ENCODE results near the gene VSIG10L.

Gene VSIG10L

DNA sequence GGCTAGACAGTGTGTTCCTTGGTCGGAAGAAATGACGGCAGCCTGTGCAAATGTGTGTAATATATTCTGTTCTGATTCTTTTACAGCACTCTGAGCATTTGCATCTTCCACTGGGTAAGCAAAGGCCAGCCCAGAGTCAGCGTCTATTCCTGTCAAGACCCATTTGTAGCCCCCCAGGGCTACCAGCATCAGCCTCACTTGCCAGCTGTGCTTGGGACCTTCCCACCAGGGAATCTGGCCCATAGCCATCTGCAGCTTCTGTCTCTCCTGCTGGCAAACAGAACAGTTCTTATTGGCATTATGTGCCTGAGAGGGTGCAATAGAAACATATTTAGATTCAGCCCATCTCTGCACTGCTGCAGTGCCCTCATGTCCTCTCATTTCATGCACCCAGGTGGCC, 36.5 kb downstream of the VSIG10L start:
- no peak overlapping the region for H3K27ac ChIP-seq
- TF ChIP-seq, protein P1, sequence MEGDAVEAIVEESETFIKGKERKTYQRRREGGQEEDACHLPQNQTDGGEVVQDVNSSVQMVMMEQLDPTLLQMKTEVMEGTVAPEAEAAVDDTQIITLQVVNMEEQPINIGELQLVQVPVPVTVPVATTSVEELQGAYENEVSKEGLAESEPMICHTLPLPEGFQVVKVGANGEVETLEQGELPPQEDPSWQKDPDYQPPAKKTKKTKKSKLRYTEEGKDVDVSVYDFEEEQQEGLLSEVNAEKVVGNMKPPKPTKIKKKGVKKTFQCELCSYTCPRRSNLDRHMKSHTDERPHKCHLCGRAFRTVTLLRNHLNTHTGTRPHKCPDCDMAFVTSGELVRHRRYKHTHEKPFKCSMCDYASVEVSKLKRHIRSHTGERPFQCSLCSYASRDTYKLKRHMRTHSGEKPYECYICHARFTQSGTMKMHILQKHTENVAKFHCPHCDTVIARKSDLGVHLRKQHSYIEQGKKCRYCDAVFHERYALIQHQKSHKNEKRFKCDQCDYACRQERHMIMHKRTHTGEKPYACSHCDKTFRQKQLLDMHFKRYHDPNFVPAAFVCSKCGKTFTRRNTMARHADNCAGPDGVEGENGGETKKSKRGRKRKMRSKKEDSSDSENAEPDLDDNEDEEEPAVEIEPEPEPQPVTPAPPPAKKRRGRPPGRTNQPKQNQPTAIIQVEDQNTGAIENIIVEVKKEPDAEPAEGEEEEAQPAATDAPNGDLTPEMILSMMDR (conservative IDR thresholded peaks at IDR 0.05): no peak
- TF ChIP-seq ZFX (IDR thresholded peaks at IDR 0.05): no peak

DNA sequence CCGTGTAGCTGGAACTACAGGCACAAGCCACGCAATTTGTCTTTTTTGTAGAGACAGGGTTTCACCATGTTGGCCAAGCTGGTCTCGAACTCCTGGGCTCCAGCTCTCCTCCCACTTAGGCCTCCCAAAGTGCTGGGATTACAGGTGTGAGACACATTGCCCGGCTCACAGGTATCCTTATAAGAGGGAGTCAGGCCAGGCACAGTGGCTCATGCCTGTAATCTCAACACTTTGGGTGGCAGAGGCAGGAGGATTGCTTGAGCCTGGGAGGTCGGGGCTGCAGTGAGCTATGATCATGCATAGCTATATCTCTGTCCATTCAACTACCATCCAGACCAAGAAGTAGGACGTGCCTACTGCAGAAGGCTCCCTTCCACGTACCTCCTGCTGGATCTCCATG, 40.7 kb downstream of the VSIG10L start:
- TF ChIP-seq, protein P1 (conservative IDR thresholded peaks at IDR 0.05): no peak
- TF ChIP-seq ZFX (IDR thresholded peaks at IDR 0.05): no peak
- H3K27ac ChIP-seq: no peak overlapping the region

GRCh38 chr19:51297406-51297805, 44.5 kb downstream of the VSIG10L start:
- TF ChIP-seq ZFX (IDR thresholded peaks at IDR 0.05): no peak
- TF ChIP-seq, protein P1 (conservative IDR thresholded peaks at IDR 0.05): no peak
- no peak overlapping the region for H3K27ac ChIP-seq

- TF ChIP-seq ZFX (IDR thresholded peaks at IDR 0.05): no peak
- TF ChIP-seq, protein P1 (conservative IDR thresholded peaks at IDR 0.05): peak; percentile 14; the same call in 1 of the 2 replicates
Measured at GRCh38 chr19:51296336-51297093, 45.4 kb downstream of the VSIG10L start.

GRCh38 chr19:51295382-51296126, 46.4 kb downstream of the VSIG10L start:
- H3K27ac ChIP-seq: no peak overlapping the region
- TF ChIP-seq ZFX (IDR thresholded peaks at IDR 0.05): no peak
- TF ChIP-seq, protein P1 (conservative IDR thresholded peaks at IDR 0.05): no peak

More at GRCh38 chr19:51296336-51297093, 45.4 kb downstream of the VSIG10L start:
- H3K27ac ChIP-seq: no peak overlapping the region

GRCh38 chr19:51294977-51295375, 47.0 kb downstream of the VSIG10L start:
- TF ChIP-seq, protein P1 (conservative IDR thresholded peaks at IDR 0.05): no peak
- no peak for TF ChIP-seq ZFX (IDR thresholded peaks at IDR 0.05)
- H3K27ac ChIP-seq: no peak overlapping the region
